HuH-7.5 (cell line): ENCODE data around the gene EXOSC3.

Experiments
- DNase-seq: peaks from one replicate; pipeline ENCODE4 v3.0.0; 2011; ENCODE audit warnings: low spot score

The EXOSC3 gene

GRCh38 chr9:37732086-37732741, 52.6 kb downstream of the EXOSC3 start:
- DNase-seq, result no peak

GRCh38 chr9:37730839-37731238, 54.0 kb downstream of the EXOSC3 start:
- DNase-seq, result no peak

DNA sequence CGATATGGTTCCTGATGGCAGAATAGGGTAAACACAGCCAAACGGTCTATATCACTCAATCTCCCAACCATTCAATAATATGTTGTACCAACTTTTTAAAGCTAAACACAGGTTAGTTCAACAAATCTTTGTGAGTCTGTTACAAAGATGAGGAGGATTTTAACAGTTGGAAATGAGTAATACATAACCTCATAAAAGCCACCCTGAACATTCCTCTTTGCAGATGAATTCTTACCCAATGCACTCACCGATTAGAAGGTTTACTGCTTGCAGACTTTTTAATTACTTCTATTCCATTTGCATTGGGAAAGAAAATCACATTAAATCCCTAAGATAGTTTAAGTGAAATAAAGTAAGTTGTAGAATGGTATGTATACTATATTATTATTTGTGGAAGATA, 54.6 kb downstream of the EXOSC3 start:
- DNase-seq, result no peak
